A549 (cell line): ENCODE measurements around the gene TAGLN3. TPM values are rescaled to one million over a fixed set of nuclear protein-coding genes. Genes with fewer than 3 reads are reported as not detected.

ENCODE experiments used
- ATAC-seq, 2 experiments: fragments of 200-7000 bp in 1 of 2; fragments of >200 bp in 1 of 2; cut with Nextera tagmentation in 1 of 2; cut with Tn5 transposase in 1 of 2; 3 replicates each; pipeline versions ENCODE4 v1.8.0 to v1.9.1; 2018 to 2020; ENCODE audit warnings: mild to moderate bottlenecking in 1 of 2, moderate library complexity in 1 of 2
- CTCF ChIA-PET: fragments of 300-600 bp; sonication (Branson Sonifier 250); formaldehyde crosslinking; extraction: SDS; loops from one replicate; lab custom pipeline; 2021; ENCODE audit warnings: antibody characterized with exemption, inconsistent platforms; lab: Yijun Ruan, JAX
- POLR2A ChIA-PET: fragments of 350-600 bp; formaldehyde crosslinking; extraction: SDS; loops from one replicate; lab custom pipeline; 2021; ENCODE audit warnings: antibody characterized with exemption, inconsistent platforms; lab: Yijun Ruan, JAX
- DNase-seq, 2 experiments: peaks; one replicate each; pipeline versions ENCODE4 v3.0.0 to v3.0.0-alpha.2; 2011 to 2016; ENCODE audit warnings: low read depth in 1 of 2, low spot score in 1 of 2
- FAIRE-seq: peaks from 2 replicates; lab custom pipeline; 2011; peaks lifted over from hg19 to GRCh38; lab: Jason Lieb, UNC
- H3K27ac ChIP-seq, 2 experiments: fragments of >200 bp; sonication (Bioruptor Twin); formaldehyde crosslinking; 3 replicates each; pipeline ENCODE4 v1.5.1; 2016 to 2017
- H3K4me1 ChIP-seq: fragments of >200 bp; sonication (Bioruptor Twin); formaldehyde crosslinking; 3 replicates; pipeline ENCODE4 v1.6.1; 2016
- H3K4me2 ChIP-seq: fragments of >200 bp; sonication (Bioruptor Twin); formaldehyde crosslinking; 3 replicates; pipeline ENCODE4 v1.6.1; 2016
- H3K4me3 ChIP-seq: fragments of >200 bp; sonication (Bioruptor Twin); formaldehyde crosslinking; 3 replicates; pipeline ENCODE4 v1.5.1; 2016
- H3K9me3 ChIP-seq: fragments of >200 bp; sonication (Bioruptor Twin); formaldehyde crosslinking; 3 replicates; pipeline ENCODE4 v1.6.1; 2016
- BHLHE40 ChIP-seq: IDR thresholded peaks from 2 replicates; pipeline ENCODE4 v1.6.1; 2012; ENCODE audit warnings: low read depth, low read length, inconsistent platforms
- CBX2 ChIP-seq: fragments of 200-600 bp; sonication (generic); IDR thresholded peaks from 2 replicates; pipeline ENCODE4 v1.6.1; 2016; ENCODE audit warnings: low read depth, mild to moderate bottlenecking, borderline replicate concordance
- CBX8 ChIP-seq: fragments of 200-600 bp; sonication (generic); IDR thresholded peaks from 2 replicates; pipeline ENCODE4 v1.6.1; 2016
- CEBPB ChIP-seq, 2 experiments: fragments of >200 bp in 1 of 2; sonication (Bioruptor Twin) in 1 of 2; formaldehyde crosslinking in 1 of 2; IDR thresholded peaks; 2 replicates each; pipeline ENCODE4 v1.6.1; 2012 to 2016
- EHMT2 ChIP-seq: fragments of 200-600 bp; sonication (generic); IDR thresholded peaks from 2 replicates; pipeline ENCODE4 v1.6.1; 2016; ENCODE audit warnings: antibody characterized with exemption, low read depth, mild to moderate bottlenecking, moderate library complexity
- FOSB ChIP-seq: fragments of 250-450 bp; sonication (Bioruptor Pico); IDR thresholded peaks from 2 replicates; pipeline ENCODE4 v1.5.0; 2020; ENCODE audit warnings: mild to moderate bottlenecking, moderate library complexity
- HDAC2 ChIP-seq: fragments of 200-600 bp; sonication (generic); IDR thresholded peaks from 2 replicates; pipeline ENCODE4 v1.6.1; 2016
- HOXB13 ChIP-seq: fragments of 250-450 bp; sonication (Bioruptor Pico); IDR thresholded peaks from 2 replicates; pipeline ENCODE4 v1.5.0; 2020; ENCODE audit warnings: low read depth, mild to moderate bottlenecking, moderate library complexity
- HOXB5 ChIP-seq: fragments of 250-450 bp; sonication (Bioruptor Pico); IDR thresholded peaks from 2 replicates; pipeline ENCODE4 v1.5.0; 2020; ENCODE audit warnings: mild to moderate bottlenecking, moderate library complexity
- JUN ChIP-seq, 2 experiments: fragments of >200 bp; sonication (Bioruptor Twin); formaldehyde crosslinking; IDR thresholded peaks; 2 replicates in 1 of 2; 3 replicates in 1 of 2; pipeline ENCODE4 v1.6.1; 2016 to 2017
- JUNB ChIP-seq: fragments of >200 bp; sonication (Bioruptor Twin); formaldehyde crosslinking; IDR thresholded peaks from 2 replicates; pipeline ENCODE4 v1.6.1; 2016
- NFE2L2 ChIP-seq: fragments of 150-350 bp; conservative IDR thresholded peaks from 2 replicates; pipeline ENCODE4 v1.6.1; 2014; ENCODE audit warnings: low read length
- NPAS2 ChIP-seq: fragments of 250-450 bp; sonication (Bioruptor Pico); IDR thresholded peaks from 2 replicates; pipeline ENCODE4 v1.8.0; 2022; ENCODE audit warnings: mild to moderate bottlenecking, moderate library complexity, borderline replicate concordance
- POLR2A ChIP-seq: IDR thresholded peaks from 2 replicates; pipeline ENCODE4 v1.6.1; 2012; ENCODE audit warnings: mild to moderate bottlenecking, low read length
- POLR2AphosphoS2 ChIP-seq: conservative IDR thresholded peaks from 2 replicates; pipeline ENCODE4 v1.6.1; 2012; ENCODE audit warnings: low read length, improper control_type of control experiment, inconsistent platforms
- RAD21 ChIP-seq, 2 experiments: fragments of >200 bp in 1 of 2; sonication (Bioruptor Twin) in 1 of 2; formaldehyde crosslinking in 1 of 2; IDR thresholded peaks in 1 of 2; conservative IDR thresholded peaks in 1 of 2; 2 replicates in 1 of 2; 3 replicates in 1 of 2; pipeline ENCODE4 v1.6.1; 2012 to 2018; ENCODE audit warnings: inconsistent platforms in 1 of 2
- RCOR1 ChIP-seq: fragments of 150-350 bp; IDR thresholded peaks from 2 replicates; pipeline ENCODE4 v1.6.1; 2014; ENCODE audit warnings: antibody characterized with exemption, low read length, low read depth
- RNF2 ChIP-seq: fragments of 200-600 bp; sonication (generic); IDR thresholded peaks from 2 replicates; pipeline ENCODE4 v1.6.1; 2016; ENCODE audit warnings: low read depth, mild to moderate bottlenecking, antibody characterized with exemption, moderate library complexity, borderline replicate concordance
- SMC3 ChIP-seq: fragments of >200 bp; sonication (Bioruptor Twin); formaldehyde crosslinking; IDR thresholded peaks from 3 replicates; pipeline ENCODE4 v1.6.1; 2018; ENCODE audit warnings: inconsistent platforms
- TP53 ChIP-seq: fragments of 250-450 bp; sonication (Bioruptor Pico); IDR thresholded peaks from 2 replicates; pipeline ENCODE4 v1.5.0; 2021; ENCODE audit warnings: mild to moderate bottlenecking, moderate library complexity
- ZFP36 ChIP-seq: fragments of 450-650 bp; IDR thresholded peaks from 2 replicates; pipeline ENCODE4 v1.6.1; 2014; ENCODE audit warnings: borderline replicate concordance; ENCODE audit not compliant: partially characterized antibody
- WGBS: methylation state at CpG from one replicate; pipeline ENCODE4 v1.1.6; 2017; ENCODE audit errors: missing lambda C conversion rate; 5-methylcytosine and 5-hydroxymethylcytosine counted together
- polyA minus RNA-seq: library from RNA; depleted of rRNA, polyadenylated mRNA; stranded (reverse); fragments of >200 nt; gene quantifications from 2 replicates; pipeline ENCODE4 v1.2.3, GENCODE V29; 2011; rRNA and poly(A)+ RNA removed
- polyA plus RNA-seq, 4 experiments: library from polyadenylated mRNA; depleted of rRNA in 3 of 4; stranded (reverse); fragments of >200 nt; fragmentation: RNase III in 1 of 4; extraction: RNeasy Plus Mini Kit Qiagen cat#74134 plus additional on column Dnase treatment in 1 of 4; gene quantifications; 2 replicates in 3 of 4; 3 replicates in 1 of 4; pipeline ENCODE4 v1.2.3, GENCODE V29; 2011 to 2017
- TF ChIP-seq, protein P1 (sequence below): IDR thresholded peaks from 2 replicates; pipeline ENCODE4 v1.6.1; 2012; ENCODE audit warnings: low read depth, borderline replicate concordance
- TF ChIP-seq, protein P2 (sequence below): fragments of 250-450 bp; sonication (Bioruptor Pico); IDR thresholded peaks from 2 replicates; pipeline ENCODE4 v1.5.0; 2020; ENCODE audit warnings: low read depth, mild to moderate bottlenecking, moderate library complexity
- TF ChIP-seq, protein P3 (sequence below): IDR thresholded peaks from 2 replicates; pipeline ENCODE4 v1.6.1; 2012
- TF ChIP-seq, protein P4 (sequence below): fragments of 200-600 bp; sonication (generic); IDR thresholded peaks from 2 replicates; pipeline ENCODE4 v1.6.1; 2016; ENCODE audit warnings: antibody characterized with exemption, mild to moderate bottlenecking, moderate library complexity
- TF ChIP-seq, protein P5 (sequence below): fragments of 450-650 bp; IDR thresholded peaks from 2 replicates; pipeline ENCODE4 v1.6.1; 2014; ENCODE audit warnings: antibody characterized with exemption

The TAGLN3 gene
- polyA plus RNA-seq (2011; rRNA removed) (not detected in 2 replicates), polyA plus RNA-seq (2017; fragmentation: RNase III; extraction: RNeasy Plus Mini Kit Qiagen cat#74134 plus additional on column Dnase treatment) (not detected in 3 replicates), polyA minus RNA-seq (not detected in 2 replicates)
- 0.08 TPM in 1 of 2 replicates, not detected in the other for polyA plus RNA-seq (2012; cell fraction: cytosol; rRNA removed)
- 0.10 TPM in 1 of 2 replicates, not detected in the other for polyA plus RNA-seq (2012; cell fraction: nucleus; rRNA removed)

DNA sequence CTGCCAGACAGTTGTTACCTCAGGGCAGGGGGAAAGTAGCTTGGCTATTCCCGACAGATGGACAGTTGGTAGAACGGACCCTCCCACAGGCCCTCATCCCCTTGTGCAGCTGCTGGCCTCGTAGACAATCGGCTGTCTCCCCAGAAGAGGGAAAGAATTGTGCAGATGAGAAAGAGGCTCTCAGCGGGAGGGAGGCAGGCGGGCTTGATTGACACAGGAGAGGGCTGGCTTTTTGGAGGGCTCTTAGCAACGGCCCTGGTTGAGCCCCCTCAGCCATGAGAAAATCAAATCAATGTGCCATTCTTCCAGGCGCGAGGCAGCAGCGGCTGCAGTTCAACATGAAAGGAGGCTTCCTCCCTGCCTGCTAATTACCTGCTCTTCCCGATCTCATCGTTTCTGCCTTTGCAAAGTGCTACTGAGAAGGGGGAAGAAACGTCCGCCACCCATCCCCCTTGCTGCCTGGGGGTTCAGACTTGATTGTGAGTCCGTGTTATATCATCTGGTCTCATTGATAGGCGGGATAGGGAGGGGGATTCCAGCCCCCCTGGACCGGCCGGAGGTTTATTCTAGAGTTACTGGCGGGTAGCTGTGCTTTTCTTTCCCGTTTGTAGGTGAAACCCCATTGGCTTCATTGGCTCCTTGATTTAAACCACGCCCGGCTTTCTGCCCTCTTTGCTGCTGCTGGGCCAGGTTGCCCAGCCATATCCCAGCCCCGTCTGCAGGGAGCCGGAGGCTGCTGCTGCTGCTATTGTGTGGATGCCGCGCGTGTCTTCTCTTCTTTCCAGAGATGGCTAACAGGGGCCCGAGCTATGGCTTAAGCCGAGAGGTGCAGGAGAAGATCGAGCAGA lies at the start of gene TAGLN3:
Gene TAGLN3, plus strand, starts transcription at position 287 of the 848 bp plus-strand sequence. Its CDS starts 501 bp downstream, at position 788.
- Histone ChIP-seq H3K4me1 (no peaks in the 10 kb centered on the region; the same call in 2 of the 3 replicates), H3K27ac (no peak within 1 kb of the TSS), H3K9me3 (no peaks in the 10 kb centered on the region), H3K4me2 (no peak within 1 kb of the TSS), H3K4me3 (no peak within 1 kb of the TSS)
- ChIA-PET POLR2A (no interaction called here), CTCF (interaction anchor here (0.6 to 11.4 kb wide), 9 partner anchors 8 to 284 kb away, joined by 3 to 189 read pairs (median 10); no protein-coding TSS in a partner anchor)
- FAIRE-seq (no peak), ATAC-seq (no peak), DNase-seq (no peak)
- WGBS: 79% methylated on average over 30 of the region's 30 CpGs
- TF ChIP-seq JUN (IDR thresholded peaks at IDR 0.05) (no peak), EHMT2 (no peak)
- TF ChIP-seq, protein P1, sequence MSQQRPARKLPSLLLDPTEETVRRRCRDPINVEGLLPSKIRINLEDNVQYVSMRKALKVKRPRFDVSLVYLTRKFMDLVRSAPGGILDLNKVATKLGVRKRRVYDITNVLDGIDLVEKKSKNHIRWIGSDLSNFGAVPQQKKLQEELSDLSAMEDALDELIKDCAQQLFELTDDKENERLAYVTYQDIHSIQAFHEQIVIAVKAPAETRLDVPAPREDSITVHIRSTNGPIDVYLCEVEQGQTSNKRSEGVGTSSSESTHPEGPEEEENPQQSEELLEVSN: no peak

DNA sequence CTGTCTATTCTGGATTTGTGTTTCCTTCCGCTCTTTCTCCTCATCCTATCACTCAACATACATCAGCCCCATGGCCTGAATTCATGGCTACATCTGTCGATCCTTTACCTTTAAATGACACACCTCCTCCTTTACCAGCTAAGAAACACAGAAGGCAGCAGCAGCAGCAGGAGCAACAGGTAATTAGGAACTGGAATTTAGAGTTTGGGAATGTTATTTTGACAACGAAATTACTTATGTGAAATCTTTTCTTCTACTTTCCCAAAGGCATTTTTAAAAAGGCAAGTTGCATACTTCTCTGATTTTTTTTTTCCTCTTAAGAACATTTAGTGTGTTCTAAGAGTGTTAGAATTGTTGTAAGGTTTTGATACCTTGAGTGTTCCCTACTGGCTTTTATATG lies 49.0 kb upstream of the TAGLN3 start:
- 83% methylated on average over 3 of the region's 3 CpGs for WGBS
- ChIA-PET POLR2A (no interaction called here), CTCF (interaction anchor here (0.6 to 26.1 kb wide), 3 partner anchors 18 to 232 kb away, joined by 3 to 312 read pairs (median 5); no protein-coding TSS in a partner anchor)
- DNase-seq (no peak), ATAC-seq (no peak), FAIRE-seq (no peak)
- Histone ChIP-seq H3K27ac (no peak overlapping the region), H3K4me3 (no peak overlapping the region), H3K9me3 (no peaks in the 10 kb centered on the region), H3K4me2 (no peak overlapping the region), H3K4me1 (no peaks in the 10 kb centered on the region)
- TF ChIP-seq BHLHE40: no peak
- no peak for TF ChIP-seq NPAS2
- TF ChIP-seq, protein P2, sequence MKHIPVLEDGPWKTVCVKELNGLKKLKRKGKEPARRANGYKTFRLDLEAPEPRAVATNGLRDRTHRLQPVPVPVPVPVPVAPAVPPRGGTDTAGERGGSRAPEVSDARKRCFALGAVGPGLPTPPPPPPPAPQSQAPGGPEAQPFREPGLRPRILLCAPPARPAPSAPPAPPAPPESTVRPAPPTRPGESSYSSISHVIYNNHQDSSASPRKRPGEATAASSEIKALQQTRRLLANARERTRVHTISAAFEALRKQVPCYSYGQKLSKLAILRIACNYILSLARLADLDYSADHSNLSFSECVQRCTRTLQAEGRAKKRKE (CRISPR knock-in tag): no peak
- TF ChIP-seq RAD21 (conservative IDR thresholded peaks at IDR 0.05 in 1 of 2, IDR thresholded peaks at IDR 0.05 in 1 of 2): no peak
- no peak for TF ChIP-seq SMC3
- TF ChIP-seq POLR2AphosphoS2: no peak
- TF ChIP-seq ZFP36: no peak
- TF ChIP-seq HOXB5 (CRISPR knock-in tag): no peak
- TF ChIP-seq, protein P3, sequence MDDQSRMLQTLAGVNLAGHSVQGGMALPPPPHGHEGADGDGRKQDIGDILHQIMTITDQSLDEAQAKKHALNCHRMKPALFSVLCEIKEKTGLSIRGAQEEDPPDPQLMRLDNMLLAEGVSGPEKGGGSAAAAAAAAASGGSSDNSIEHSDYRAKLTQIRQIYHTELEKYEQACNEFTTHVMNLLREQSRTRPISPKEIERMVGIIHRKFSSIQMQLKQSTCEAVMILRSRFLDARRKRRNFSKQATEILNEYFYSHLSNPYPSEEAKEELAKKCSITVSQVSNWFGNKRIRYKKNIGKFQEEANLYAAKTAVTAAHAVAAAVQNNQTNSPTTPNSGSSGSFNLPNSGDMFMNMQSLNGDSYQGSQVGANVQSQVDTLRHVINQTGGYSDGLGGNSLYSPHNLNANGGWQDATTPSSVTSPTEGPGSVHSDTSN: no peak

DNA sequence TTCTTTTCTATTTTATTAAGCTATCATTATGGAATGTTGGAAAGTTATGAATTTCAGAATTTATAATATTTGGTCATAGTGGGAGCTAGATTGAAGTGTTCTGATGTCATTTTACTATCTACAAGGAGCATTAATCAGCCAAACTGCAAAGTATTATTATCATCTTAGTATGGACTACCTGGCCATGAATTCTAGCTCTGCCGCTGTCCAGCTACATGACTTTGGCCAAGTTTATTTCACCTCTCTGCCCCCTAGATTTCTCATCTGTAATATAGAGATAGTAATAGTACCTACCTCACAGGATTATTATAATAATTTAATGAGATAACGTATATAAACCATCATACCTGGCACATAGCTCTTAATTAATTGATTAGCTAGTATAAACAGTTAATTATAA lies 47.7 kb upstream of the TAGLN3 start:
- Histone ChIP-seq H3K4me3 (no peak overlapping the region), H3K9me3 (no peaks in the 10 kb centered on the region), H3K4me2 (no peak overlapping the region), H3K4me1 (no peaks in the 10 kb centered on the region), H3K27ac (no peak overlapping the region)
- no peak for DNase-seq
- ChIA-PET POLR2A (no interaction called here), CTCF (interaction anchor here (1.0 to 26.1 kb wide), 6 partner anchors 11 to 233 kb away, joined by 3 to 312 read pairs (median 5); no protein-coding TSS in a partner anchor)
- no peak for FAIRE-seq
- WGBS: 87% methylated on average over 2 of the region's 2 CpGs
- ATAC-seq: no peak
- TF ChIP-seq POLR2AphosphoS2 (no peak), JUNB (no peak), CBX2 (no peak), NFE2L2 (no peak), TP53 (CRISPR knock-in tag) (no peak), POLR2A (no peak), HDAC2 (no peak), FOSB (CRISPR knock-in tag) (no peak), CEBPB (IDR thresholded peaks at IDR 0.05) (no peak), CBX8 (no peak), HOXB13 (CRISPR knock-in tag) (no peak), RNF2 (no peak), JUN (IDR thresholded peaks at IDR 0.05) (no peak), RCOR1 (no peak)
- TF ChIP-seq, protein P4, sequence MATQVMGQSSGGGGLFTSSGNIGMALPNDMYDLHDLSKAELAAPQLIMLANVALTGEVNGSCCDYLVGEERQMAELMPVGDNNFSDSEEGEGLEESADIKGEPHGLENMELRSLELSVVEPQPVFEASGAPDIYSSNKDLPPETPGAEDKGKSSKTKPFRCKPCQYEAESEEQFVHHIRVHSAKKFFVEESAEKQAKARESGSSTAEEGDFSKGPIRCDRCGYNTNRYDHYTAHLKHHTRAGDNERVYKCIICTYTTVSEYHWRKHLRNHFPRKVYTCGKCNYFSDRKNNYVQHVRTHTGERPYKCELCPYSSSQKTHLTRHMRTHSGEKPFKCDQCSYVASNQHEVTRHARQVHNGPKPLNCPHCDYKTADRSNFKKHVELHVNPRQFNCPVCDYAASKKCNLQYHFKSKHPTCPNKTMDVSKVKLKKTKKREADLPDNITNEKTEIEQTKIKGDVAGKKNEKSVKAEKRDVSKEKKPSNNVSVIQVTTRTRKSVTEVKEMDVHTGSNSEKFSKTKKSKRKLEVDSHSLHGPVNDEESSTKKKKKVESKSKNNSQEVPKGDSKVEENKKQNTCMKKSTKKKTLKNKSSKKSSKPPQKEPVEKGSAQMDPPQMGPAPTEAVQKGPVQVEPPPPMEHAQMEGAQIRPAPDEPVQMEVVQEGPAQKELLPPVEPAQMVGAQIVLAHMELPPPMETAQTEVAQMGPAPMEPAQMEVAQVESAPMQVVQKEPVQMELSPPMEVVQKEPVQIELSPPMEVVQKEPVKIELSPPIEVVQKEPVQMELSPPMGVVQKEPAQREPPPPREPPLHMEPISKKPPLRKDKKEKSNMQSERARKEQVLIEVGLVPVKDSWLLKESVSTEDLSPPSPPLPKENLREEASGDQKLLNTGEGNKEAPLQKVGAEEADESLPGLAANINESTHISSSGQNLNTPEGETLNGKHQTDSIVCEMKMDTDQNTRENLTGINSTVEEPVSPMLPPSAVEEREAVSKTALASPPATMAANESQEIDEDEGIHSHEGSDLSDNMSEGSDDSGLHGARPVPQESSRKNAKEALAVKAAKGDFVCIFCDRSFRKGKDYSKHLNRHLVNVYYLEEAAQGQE: no peak
- TF ChIP-seq, protein P5, sequence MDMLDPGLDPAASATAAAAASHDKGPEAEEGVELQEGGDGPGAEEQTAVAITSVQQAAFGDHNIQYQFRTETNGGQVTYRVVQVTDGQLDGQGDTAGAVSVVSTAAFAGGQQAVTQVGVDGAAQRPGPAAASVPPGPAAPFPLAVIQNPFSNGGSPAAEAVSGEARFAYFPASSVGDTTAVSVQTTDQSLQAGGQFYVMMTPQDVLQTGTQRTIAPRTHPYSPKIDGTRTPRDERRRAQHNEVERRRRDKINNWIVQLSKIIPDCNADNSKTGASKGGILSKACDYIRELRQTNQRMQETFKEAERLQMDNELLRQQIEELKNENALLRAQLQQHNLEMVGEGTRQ: no peak
